Myocyte (in vitro differentiated cells): ENCODE data around the gene USP2. TPM values are rescaled to one million over a fixed set of nuclear protein-coding genes. Genes with fewer than 3 reads are reported as not detected.

Source experiments
- DNase-seq: peaks from one replicate; pipeline ENCODE4 v3.0.0-alpha.2; 2012; ENCODE audit warnings: low read depth
- total RNA-seq: library from RNA; depleted of rRNA; stranded (reverse); fragments of >200 nt; gene quantifications from 2 replicates; pipeline ENCODE4 v1.2.3, GENCODE V29; 2014

Gene USP2
- total RNA-seq, 1 donor from 2014 or later = 18.4 TPM

DNA sequence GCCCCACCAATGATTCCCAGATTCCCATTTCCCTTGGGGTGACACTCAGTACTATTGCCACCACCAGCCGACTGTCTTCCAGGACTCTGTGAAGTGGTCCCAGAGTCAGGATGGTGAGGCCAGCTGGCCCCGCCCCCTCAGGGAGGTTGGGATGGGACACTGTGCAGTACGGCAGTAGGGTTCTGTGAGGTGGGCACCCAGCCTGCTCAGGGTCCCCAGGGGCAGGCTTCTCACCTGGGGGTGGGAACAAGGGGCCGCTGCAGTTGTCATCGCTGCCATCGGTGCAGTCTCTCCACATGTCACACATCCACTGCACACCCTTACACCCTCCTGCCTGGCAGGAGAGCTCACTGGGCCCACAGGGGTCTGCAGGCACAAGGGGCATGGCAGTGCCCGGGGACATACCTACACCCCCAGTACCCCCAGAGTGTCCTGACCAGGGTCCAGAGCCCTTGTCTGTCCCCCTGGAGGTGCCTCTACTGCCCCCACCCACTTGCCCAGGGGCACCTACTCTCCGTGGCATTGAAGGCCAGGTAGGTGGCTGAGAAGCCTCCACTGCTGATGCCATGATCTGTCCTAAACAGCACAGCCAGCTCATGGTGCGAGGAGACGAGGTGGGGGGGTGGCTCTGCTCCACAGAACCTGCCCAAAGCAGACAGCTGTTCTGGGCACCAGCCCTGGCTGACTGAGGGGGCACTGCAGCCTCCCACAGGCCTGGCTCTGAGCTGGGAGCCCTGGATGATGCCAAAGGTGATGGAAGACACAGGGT lies 38.9 kb downstream of the USP2 start:
- DNase-seq = no peak

DNA sequence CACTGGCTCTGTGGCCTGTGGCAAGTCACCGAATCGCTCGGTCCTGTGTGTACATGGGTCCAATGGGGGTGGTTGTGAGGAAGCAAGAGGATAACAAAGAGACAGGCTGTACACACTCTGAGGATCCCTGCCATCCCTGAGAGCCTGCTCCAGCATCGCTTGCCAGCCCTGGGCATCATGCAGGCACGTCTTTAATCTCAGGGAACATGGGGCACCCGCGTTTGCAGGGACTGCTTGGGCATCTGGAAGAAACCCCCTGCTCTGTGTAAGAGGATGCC lies 39.5 kb downstream of the USP2 start:
- DNase-seq = no peak

DNA sequence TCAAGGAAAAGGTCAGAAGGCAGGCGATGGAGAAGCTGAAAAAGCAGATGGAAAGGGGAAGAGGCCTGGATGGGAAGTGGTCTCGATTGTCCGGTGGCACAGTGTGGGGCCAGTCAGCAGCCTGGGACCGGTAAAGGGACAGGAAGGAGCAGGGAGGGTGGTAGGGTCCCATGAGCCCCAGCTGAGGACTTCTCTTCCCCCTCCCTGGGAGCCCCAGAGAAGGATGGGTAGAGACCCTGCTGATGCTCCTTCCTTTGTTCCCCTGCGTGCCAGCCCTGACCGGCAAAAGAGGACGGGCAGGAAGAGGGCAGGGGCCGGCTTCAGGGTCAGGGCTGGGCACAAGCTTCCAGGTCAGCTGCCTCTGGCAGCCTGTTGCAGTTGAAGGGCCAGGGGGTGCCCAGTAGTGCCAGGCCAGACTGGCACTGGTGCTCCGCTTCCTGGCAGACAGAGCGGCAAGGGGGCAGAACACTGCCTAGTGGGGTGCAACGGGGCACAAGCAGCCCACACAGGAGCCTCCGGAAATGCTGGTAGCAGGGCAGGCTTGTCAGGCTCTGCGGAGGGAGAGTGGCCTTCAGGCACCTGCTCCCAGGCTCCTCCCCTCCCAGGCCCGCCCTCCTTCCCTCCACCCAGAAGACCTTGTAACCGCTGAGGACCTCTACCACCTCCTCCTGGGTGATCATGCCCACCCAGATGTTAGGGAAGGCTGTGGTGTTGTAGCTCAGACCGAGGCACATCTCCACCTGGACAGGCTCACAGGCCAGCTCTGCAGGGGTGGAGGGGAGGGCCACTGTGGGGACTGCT lies 40.1 kb downstream of the USP2 start:
- no peak for DNase-seq

DNA sequence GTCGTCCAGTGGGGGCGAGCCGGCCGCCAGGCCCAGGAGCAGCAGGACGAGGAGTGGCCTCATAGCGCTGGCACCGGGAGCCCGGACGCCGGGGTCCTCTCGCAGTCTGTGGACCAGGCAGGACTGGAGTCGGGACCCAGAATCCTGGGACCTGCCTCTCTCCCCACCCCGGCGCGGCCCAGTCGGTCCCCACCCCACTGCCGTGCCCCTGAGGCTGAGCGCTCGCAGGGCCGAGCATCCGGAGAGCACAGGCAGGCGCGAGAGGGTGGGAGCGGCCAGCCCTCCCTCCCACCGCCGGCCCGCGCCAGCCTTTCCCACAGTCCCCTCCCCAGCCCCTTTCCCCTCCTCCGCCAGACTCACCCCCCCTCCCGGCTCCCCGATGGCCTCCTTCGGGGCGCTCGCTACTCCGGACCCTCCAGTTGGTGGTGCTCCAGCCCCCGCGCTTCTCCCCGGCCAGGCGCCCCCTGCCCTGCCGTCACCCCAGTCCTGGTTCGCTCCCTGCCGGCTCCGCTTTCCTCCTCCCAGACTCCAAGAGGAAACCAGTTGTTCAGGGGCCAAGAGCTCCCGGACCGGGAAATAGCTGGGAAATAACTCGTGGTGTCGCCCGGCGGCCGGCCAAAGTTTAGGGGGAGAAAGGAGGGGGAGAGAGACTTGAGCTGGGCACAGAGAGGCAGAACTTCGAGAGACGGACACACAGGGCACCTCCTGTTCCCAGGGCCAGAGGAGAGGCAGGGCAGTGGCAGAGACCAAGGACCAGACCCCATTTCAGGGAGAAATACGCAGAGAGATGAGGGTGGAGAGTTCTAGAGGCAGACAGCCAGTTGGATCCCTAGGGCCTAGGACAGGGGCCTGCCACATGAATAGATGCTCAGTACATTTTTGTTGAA lies 40.9 kb downstream of the USP2 start, which contains the start of gene C1QTNF5:
Gene C1QTNF5, minus strand, starts transcription at position 549 of the 887 bp plus-strand sequence. Its CDS starts 486 bp downstream, at position 63.
- peak; percentile 87 for DNase-seq

DNA sequence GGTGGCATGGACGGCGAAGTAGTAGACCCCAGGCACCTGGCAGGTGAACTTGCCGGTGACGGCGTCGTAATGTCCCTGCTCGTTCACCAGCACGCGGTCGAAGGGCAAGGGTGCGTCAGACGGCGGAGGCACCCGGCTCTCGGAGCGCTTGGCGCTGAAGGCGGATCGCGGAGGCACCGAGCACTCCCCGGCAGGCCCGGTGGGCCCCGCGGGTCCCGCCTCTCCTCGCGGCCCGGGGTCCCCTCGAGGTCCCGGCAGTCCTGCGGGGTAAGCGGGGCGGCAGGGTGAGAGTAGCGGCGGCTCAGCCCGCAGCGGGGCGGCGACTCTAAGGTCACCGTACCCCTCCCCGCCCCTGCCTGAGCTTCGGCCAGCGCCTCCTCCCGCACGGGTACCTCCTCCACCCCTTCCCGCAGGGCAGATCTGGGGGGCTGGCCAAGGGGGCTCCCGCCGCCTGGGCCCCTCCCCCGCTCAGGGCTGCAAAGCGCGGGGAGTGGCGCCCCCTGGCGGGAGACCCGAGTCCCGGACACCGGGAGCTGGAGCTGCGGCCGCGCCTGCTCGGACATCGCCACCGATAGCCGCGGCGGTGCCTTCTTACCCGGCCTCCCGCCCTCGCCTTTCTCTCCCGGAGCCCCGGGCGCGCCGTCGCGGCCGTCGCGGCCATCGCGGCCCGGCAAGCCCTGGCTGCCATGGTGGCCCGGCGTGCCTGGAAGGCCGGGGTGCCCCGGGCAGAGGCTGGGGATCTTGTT lies 41.7 kb downstream of the USP2 start:
- DNase-seq = peak; percentile 72

DNA sequence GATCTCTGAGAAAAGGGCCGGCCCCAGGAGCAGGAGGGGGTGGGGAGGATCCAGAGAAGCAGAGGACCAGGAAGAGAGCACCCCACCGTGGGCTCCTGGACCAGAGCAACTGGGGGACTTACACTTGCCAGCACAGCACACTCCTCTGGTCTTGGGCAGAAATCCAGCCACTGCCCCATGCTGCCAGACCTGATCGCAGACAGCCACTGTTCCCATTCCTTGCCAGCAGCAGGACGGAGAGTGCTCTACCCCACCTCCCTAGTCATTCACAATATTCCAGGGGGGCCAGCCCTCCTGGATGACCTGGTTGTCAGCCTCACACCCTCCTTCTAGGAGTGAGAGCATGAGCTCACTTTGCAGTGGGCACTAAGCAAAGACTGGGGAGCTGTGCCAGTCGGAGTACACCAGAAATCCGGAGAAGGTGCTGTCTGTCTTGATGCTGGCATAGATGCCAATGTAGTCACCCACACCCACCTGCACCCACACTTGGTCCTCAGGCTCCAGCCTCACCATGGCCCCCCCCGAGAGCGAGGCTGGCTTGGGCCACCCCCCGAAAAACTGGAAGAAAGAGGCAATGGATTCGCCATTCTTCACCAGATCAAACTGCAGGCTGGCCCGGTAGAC lies 42.4 kb downstream of the USP2 start:
- no peak for DNase-seq

DNA sequence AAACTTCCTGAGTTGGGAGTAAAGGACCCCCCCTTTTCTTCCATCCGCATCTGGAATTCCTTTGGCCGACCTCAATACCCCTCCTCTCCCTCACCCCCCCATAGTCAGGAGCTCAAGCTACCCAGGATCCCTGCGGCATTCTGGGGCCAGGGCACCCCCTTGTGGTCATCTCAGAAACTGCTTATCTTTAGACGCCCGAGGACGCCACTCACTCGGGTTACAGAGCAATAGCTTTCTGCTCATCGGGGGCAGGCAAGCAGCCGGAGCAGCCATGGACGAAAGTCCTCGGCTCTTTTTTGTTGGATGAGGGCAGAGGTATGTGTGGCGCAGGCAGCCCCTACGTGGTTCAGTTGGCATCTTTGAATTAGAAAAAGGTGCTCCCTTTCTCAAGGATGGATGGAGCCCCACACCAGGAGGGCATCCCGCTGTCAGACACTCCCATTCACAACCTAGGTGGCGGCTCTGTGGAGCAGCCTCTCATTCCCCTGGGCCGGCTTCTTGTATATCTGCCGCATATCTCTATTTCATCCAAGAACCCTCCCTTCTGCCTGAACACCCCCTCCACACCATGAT lies 43.1 kb downstream of the USP2 start:
- peak; percentile 83 for DNase-seq

DNA sequence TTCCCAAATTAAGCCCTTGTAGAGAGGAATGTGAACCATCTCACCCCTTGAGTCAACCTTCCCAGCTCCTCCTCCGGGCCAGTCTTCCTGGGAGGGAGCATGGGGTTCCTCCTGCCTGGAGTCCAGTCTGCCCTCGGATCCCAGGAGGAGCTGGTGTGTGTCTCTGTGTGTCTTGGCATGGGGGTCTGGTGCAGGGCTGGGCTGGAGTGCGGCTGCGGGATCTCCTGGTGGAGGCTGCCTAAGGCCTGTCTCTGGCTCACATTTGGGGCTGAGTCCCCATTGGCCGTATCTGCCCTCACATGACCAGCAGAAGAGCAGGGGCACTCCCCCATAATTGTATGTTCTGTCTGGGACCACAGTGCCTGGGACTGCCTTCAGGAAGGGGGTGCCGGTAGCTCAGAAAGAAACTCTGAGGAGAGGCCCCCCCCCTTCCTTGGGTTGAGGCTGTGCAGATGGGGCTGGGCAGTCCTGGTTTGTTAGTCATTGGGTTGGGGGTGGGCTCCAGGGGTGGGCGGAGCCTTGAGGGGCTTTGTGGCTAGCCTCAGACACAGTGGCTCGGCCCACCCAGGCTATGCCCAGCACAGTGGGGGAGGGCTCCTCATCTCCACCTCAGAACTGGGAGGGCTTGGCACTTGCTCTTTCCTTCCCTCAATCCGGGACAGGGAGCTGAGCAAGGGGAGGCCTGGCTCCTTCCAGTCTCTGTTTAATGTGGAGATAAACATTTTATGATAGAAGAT lies 43.7 kb downstream of the USP2 start:
- DNase-seq = peak; percentile 63

DNA sequence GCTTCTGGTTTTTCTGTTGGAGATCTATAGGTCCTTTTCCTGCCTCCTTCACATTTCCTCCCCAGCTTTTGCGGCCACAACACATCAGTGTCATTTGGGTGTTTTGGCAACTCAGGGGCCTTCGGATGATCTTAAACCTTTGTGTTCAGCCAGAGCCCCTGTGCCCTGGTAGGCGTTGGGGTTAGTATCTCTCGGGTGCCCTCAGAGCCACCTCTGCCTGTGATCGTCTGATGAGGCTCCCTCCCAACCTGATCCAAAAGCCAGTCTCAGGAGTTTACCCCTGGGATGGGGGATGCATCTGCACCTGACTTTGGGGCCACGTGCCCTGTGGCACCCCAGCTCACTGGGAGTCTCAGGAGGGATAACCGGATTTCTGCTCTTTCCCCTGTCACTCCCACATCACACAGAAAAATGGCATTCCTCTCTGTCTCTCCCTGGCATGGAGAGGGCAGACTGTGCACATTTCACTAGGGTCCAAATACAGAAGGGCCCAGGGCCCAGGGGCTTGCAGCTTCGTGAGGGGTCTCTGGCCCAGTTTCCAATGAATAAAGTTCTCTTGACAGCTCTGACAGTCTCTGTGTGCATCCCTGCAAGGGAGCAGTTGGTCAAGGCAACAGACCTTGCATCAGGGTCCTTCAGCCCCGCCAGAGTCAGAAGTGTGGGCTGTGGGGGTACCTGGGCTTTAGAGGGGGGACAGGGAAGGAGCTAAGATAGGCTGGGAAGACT lies 44.6 kb downstream of the USP2 start:
- DNase-seq = no peak

DNA sequence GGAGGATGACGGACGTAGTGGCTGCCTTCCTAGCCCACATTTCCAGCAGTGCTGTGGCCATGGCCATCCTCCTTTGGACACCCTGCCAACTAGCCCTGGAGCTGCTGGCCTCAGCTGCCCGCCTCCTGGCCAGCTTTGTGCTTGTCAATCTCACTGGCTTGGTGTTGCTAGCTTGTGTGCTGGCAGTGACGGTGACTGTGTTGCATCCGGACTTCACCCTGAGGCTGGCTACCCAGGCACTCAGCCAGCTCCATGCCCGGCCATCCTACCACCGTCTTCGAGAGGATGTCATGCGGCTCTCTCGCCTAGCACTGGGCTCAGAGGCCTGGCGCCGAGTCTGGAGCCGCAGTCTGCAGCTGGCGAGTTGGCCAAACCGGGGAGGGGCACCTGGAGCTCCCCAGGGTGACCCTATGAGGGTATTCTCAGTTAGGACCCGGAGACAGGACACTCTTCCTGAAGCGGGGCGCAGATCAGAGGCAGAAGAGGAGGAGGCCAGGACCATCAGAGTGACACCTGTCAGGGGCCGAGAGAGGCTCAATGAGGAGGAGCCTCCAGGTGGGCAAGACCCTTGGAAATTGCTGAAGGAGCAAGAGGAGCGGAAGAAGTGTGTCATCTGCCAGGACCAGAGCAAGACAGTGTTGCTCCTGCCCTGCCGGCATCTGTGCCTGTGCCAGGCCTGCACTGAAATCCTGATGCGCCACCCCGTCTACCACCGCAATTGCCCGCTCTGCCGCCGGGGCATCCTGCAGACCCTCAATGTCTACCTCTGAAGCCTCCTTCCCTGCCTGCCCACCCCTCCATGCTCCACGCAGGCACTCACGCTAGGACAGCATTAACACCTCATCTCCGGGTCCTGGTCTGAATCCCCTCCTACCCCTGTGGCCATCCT lies 45.6 kb downstream of the USP2 start:
- peak; percentile 88 for DNase-seq

DNA sequence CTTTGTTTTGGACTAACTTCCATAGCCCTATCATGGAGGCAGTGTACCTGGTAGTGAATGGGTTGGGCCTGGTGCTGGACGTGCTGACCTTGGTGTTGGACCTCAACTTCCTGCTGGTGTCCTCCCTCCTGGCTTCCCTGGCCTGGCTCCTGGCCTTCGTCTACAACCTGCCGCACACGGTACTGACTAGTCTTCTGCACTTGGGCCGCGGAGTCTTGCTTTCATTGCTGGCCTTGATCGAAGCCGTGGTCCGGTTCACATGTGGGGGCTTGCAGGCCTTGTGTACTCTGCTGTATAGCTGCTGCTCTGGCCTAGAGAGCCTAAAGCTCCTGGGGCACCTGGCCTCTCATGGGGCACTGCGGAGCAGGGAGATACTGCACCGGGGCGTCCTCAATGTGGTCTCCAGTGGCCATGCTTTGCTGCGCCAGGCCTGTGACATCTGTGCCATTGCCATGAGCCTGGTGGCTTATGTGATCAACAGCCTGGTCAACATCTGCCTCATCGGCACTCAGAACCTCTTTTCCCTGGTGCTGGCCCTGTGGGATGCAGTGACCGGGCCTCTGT lies 46.3 kb downstream of the USP2 start:
- no peak for DNase-seq

DNA sequence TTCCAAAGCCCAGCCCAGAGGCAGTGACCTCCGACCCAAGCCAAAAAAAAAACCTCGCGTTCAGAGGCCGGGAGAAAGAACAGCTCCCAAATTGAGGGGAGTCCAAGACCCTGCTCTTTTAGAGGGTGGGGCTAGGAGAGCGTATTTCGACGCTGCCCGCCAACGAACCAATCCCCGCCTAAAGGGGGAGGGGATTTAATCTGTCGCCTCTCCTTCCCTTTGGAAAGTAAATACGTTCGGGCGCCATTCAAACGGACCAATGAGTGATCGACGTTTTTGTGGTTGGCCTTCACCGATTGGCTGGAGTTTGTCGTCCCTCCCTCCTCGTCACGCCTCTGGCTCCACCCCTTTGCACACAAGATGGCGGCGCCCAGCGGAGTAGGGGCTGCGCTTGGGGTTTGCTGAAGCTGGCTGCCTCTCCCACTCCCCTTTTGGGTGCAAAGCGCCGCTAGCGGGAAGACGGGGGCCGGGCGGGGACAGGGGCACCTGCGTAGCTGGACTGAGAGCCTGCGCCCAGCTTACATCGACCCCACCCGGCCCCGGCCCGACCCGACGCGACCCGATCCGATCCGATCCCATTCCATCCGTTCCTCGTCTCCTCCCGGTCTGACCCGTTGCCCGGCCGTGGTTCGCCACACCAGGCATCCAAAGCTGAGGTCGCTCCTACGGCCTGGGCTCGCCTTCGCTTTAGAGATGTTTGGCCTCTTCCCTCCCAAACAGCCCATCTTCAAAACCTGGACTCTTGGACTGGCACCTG lies 47.1 kb downstream of the USP2 start, which contains the start of gene RNF26:
Gene RNF26, plus strand, starts transcription at position 354 of the 757 bp plus-strand sequence. CDS start 596 bp downstream, outside the sequence.
- peak; percentile 99 for DNase-seq

DNA sequence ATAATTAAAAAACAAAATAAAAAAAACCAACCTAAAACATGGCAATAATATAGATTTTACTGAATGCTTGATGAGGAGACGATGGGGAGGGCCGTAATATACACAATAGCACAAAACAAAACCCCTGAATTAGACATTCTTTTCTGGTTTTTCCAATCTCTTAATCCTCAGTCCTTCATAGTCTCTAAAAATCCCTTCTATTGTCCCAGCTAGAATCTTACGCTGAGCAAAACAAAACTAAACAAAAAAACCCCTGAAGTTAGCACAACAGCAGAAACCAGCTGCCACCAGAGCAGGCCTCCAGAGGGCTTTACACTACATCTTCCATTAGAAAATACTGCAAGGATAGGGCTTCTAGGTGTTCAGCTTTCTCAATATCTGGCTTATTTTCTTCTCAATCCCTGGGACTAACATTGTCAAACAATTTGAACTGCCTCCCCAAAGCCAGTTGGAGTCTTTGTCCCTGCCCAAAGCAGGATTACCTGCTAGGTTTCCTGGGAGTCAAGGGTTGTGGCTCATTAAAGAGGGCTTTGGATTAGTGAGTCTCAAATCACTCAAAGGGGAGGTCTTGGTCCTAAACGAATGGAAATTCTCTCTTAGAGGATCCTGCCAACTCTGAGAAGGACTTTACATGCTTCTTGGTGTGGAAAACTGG lies 49.3 kb downstream of the USP2 start:
- DNase-seq = no peak

DNA sequence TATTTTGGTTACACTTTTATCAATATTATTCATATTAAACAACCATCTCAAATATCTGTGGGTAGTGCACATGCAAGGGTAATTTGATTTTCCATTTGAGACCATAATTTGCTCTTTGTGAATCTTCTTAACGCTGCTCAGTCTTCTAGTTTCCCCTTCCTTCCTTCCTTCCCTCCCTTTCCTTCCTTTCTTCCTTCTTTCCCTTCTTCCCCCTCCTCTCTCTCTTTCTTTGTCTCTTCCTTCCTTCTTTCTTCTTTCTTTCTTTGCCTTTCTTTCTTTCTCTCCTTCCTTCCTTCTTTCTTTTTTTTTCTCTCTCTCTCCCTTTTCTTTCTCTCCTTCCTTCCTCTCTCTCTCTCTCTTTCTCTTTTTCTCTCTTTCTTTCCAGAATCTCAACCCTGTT lies 51.3 kb downstream of the USP2 start:
- no peak for DNase-seq

DNA sequence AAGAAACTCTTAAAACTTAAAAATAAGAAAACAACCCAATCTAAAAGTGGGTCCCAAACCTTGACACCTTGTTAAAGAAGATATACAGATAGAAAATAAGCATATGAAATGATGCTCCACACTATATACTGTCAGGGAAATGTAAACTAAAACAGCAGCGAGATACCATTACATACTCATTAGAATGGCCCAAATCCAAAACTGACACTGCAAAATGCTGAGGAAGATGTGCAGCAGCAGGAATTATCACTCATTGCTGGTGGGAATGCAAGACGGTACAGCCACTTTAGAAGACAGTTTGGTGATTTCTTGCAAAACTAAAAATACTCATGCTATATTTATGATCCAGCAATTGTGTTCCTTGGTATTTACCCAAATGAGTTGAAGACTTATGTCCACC lies 52.2 kb downstream of the USP2 start:
- no peak for DNase-seq

DNA sequence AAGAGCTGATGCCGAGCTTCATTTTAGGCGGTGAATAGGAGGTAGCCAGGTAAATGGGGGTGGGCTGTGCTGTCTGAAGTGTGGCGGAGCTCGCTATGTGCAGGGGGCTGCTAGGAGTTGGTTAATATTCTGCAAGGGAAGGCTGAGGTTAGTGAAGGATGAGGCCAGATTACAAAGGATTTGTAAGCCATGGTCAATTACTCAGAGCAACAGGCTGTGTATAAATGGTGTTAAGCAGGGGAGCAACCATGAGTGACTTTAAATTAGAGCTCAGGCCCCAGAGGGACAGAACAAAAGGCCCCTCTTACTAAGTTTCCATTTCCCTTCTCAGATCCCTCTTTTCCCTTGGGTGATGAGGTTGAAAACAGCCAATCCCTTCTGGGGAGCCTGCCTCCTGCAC lies 57.3 kb downstream of the USP2 start:
- DNase-seq = no peak
